Measurements from ENCODE around the gene MOCOS. TPM values are rescaled to one million over a fixed set of nuclear protein-coding genes. Genes with fewer than 3 reads are reported as not detected.

MOCOS gene
- total RNA-seq, 1 donor from 2014 or later = 4.2 TPM

- no peak for TF ChIP-seq CTCF (IDR thresholded peaks at IDR 0.05)
- ATAC-seq = no peak
- H3K36me3 ChIP-seq = no peaks in the 10 kb centered on the region
- no peaks in the 10 kb centered on the region for H3K9me3 ChIP-seq
- no peaks in the 10 kb centered on the region for H3K4me1 ChIP-seq
- no peaks in the 10 kb centered on the region for H3K27me3 ChIP-seq (ENCODE audit: low read depth)
- intact Hi-C loops (cut with DNase I) = no loop called here
- no peak for DNase-seq
- H3K4me3 ChIP-seq = no peak overlapping the region
- no peak overlapping the region for H3K27ac ChIP-seq
Observed at GRCh38 chr18:36196238-36196995, 9.1 kb downstream of the MOCOS start.

GRCh38 chr18:36197511-36198166, 10.3 kb downstream of the MOCOS start:
- Histone ChIP-seq H3K9me3 (no peaks in the 10 kb centered on the region), H3K4me3 (no peak overlapping the region)
- TF ChIP-seq CTCF (IDR thresholded peaks at IDR 0.05) = no peak

GRCh38 chr18:36199691-36200295, 12.5 kb downstream of the MOCOS start:
- no peak for TF ChIP-seq CTCF (IDR thresholded peaks at IDR 0.05)
- intact Hi-C loops (cut with DNase I) = no loop called here
- Histone ChIP-seq H3K27me3 (ENCODE audit: low read depth) (no peaks in the 10 kb centered on the region), H3K27ac (no peak overlapping the region), H3K36me3 (no peaks in the 10 kb centered on the region), H3K4me1 (no peaks in the 10 kb centered on the region), H3K9me3 (no peaks in the 10 kb centered on the region), H3K4me3 (no peak overlapping the region)
- DNase-seq (no peak), ATAC-seq (no peak)

More at GRCh38 chr18:36197511-36198166, 10.3 kb downstream of the MOCOS start:
- no peaks in the 10 kb centered on the region for H3K4me1 ChIP-seq
- intact Hi-C loops (cut with DNase I) = no loop called here
- H3K27ac ChIP-seq = no peak overlapping the region
- DNase-seq (no peak), ATAC-seq (no peak)
- H3K36me3 ChIP-seq = no peaks in the 10 kb centered on the region
- no peaks in the 10 kb centered on the region for H3K27me3 ChIP-seq (ENCODE audit: low read depth)

GRCh38 chr18:36200354-36200771, 13.1 kb downstream of the MOCOS start:
- no peaks in the 10 kb centered on the region for H3K36me3 ChIP-seq
- no peaks in the 10 kb centered on the region for H3K9me3 ChIP-seq
- H3K4me3 ChIP-seq = no peak overlapping the region
- H3K27me3 ChIP-seq (ENCODE audit: low read depth) = no peaks in the 10 kb centered on the region
- no peak overlapping the region for H3K27ac ChIP-seq
- ATAC-seq (no peak), DNase-seq (no peak)
- intact Hi-C loops (cut with DNase I) = no loop called here
- no peaks in the 10 kb centered on the region for H3K4me1 ChIP-seq
- TF ChIP-seq CTCF (IDR thresholded peaks at IDR 0.05) = no peak

- no peaks in the 10 kb centered on the region for H3K9me3 ChIP-seq
- no peak overlapping the region for H3K4me3 ChIP-seq
Observed at GRCh38 chr18:36201765-36202164, 14.5 kb downstream of the MOCOS start.

More at GRCh38 chr18:36201765-36202164, 14.5 kb downstream of the MOCOS start:
- Histone ChIP-seq H3K27ac (no peak overlapping the region), H3K27me3 (ENCODE audit: low read depth) (no peaks in the 10 kb centered on the region), H3K36me3 (no peaks in the 10 kb centered on the region), H3K4me1 (no peaks in the 10 kb centered on the region)
- DNase-seq (no peak), ATAC-seq (no peak)
- no peak for TF ChIP-seq CTCF (IDR thresholded peaks at IDR 0.05)
- intact Hi-C loops (cut with DNase I) = no loop called here
